ENCODE measurements around the gene PRG2.

DNA sequence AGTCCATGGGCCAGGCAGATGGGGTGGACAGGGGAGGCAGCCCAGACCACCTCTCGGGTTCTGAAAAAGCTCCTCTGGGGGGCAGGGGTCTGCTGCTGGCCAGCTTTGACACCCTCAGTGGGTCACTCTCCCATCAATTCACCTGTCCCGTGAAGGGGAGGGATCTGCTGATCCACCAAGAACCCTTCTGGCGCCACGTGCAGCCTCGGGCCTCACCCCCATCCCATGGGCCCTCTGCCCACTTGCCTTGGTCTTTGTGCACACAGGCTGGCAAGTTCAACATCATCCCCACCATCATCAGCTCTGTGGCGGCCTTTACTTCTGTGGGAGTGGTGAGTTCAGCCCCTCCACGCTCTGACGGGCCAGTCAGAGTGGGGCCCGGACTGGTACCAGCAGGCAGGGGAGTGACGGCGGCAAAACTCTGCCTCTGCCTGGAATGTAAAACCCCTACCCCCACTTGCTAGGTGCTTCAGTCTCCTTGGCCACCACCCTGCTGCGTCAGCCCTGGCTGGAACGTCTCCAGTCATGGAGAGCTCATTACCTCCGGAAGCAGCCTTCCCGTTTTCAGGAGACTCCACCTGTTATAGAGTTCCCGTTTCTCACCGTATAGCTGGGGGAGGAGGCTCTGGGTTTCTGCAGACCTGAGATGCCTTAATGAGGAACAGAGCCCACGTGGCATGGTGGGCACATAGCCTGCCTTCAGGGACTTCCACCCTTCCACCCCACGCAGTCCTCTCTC is 22.2 kb downstream of the PRG2 start:
- TF ChIP-seq, protein P1, sequence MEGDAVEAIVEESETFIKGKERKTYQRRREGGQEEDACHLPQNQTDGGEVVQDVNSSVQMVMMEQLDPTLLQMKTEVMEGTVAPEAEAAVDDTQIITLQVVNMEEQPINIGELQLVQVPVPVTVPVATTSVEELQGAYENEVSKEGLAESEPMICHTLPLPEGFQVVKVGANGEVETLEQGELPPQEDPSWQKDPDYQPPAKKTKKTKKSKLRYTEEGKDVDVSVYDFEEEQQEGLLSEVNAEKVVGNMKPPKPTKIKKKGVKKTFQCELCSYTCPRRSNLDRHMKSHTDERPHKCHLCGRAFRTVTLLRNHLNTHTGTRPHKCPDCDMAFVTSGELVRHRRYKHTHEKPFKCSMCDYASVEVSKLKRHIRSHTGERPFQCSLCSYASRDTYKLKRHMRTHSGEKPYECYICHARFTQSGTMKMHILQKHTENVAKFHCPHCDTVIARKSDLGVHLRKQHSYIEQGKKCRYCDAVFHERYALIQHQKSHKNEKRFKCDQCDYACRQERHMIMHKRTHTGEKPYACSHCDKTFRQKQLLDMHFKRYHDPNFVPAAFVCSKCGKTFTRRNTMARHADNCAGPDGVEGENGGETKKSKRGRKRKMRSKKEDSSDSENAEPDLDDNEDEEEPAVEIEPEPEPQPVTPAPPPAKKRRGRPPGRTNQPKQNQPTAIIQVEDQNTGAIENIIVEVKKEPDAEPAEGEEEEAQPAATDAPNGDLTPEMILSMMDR (IDR thresholded peaks at IDR 0.05): no peak
- TF ChIP-seq EZH2 (IDR thresholded peaks at IDR 0.05; ENCODE audit: borderline replicate concordance, insufficient read depth, low read depth, low read length, poor library complexity, severe bottlenecking): no peak

Measured in B cell (primary cell).